ENCODE data around the gene SPATA16.
"Not testable (repeated sequence)": the region's sequence is repeated elsewhere in the genome, so short reads cannot be mapped to it uniquely, and the experiment has no call there.

Gene SPATA16

DNA sequence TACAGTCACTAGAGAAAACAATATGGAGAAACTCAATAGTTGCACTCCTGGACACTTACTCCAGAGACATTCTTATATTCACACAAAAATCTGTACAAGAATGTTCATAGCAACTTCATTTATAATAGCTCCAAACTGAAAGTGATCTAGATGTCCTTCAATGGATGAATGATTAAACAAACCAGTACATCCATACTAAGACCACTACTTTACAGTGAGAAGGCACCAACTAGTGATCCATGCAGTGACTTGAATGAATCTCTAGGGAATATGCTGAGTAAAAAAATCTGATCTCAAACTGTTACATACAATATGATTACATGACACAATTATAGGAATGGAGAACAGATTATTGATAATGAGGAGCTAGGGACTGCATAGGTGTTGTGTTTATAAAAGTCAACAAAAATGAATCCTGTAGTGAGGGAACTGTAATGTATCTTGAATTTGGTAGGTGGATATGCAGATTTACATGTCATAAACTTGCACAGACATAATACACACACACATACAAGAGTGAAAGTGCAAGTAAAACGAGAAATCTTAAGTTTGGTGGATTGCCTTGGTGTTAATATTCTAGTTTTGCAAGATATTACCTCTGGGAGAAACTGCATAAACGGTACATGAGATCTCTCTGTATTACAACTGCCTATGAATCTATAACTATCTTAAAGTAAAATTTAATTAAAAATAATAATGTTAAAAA lies 85.7 kb downstream of the SPATA16 start:
- no peak for DNase-seq

DNA sequence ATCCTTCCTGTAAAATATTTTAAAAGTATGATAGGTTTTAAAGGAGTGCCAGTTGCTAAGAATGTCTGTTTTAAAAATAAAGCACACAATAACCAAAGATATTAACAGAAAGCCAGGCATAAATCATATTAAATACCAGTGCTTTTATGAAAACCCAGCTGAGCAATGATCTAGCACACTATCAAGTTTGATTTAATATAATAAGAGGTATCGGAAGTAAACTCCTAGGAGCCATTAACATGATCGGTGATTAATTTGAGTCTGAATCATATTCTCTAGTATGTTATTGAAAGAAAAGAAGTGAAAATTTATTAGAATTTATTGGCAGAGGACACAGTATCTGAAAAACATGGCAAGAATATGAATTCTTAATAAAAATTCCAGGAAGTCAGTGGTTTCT lies 91.7 kb downstream of the SPATA16 start:
- DNase-seq = no peak

DNA sequence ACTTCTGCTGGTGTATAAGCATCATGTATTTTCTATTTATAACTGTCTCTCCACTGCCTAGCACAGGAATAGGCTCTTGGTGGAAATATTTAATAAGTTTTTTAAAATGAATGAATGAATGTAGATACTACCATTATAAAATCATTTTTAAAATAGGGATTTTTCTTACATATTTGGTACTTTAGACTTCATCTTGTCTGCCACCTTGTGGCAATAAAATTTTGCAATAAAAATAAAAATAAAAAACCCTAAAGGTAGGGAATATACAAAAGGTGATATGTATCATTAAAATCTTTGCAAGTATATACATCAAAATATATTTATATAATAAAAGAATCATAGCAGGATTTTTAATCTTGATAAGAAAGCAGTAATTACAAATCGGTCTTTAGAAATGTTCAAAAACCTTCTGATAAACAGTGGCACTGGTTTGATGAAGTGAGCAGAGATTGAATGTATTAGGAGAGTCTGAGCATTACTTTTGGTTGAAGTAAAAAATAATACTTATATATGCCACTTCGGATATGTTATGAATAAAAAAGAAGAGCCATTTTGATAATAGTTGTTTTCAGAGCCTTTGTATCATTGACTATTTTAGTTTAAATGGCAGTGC lies 95.2 kb downstream of the SPATA16 start:
- no peak for DNase-seq

DNA sequence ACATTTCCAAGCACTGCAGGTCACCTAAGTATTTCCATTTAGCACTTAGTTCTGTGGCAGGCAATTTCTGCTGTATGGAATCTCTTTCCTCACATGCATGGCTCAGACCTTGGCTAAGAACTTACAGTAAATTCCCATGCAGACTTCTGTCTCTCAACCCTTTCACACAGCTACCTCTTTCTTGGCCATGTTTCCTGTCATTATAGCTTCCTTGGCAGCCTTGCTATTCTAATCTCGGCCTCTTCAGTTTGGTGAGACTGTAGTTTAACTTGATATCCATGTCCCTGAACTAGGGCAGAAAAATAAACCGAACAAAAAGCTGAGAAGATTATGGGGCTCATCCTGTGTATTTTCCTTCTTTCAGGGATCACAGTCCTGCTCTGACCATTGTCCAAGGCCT lies 96.0 kb downstream of the SPATA16 start:
- DNase-seq = no peak

DNA sequence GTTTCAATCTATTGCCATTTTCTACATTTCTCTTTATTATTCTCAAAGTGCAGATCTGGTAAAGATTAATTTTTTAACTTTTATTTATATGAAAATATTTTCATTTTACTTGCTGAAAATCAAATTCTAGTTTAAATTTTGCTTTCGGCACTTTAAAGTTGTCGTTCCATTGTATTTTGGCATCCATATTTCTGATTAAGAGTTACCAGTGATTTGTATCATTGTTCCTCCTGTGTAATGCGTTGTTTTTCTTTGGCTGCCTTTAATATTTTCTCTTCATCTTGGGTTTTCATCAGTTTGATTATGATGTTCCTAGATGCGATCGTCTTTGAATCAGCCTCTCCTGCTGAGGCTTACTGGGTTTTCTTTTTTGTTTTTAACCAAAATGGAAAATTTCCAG lies 97.3 kb downstream of the SPATA16 start:
- no peak for DNase-seq

- DNase-seq = no peak
Observed at GRCh38 chr3:173038484-173038871, 102.6 kb downstream of the SPATA16 start.

- DNase-seq = no peak
Observed at GRCh38 chr3:173037840-173038483, 103.1 kb downstream of the SPATA16 start.

GRCh38 chr3:173030273-173030672 lies 110.8 kb downstream of the SPATA16 start:
- no peak for DNase-seq

DNA sequence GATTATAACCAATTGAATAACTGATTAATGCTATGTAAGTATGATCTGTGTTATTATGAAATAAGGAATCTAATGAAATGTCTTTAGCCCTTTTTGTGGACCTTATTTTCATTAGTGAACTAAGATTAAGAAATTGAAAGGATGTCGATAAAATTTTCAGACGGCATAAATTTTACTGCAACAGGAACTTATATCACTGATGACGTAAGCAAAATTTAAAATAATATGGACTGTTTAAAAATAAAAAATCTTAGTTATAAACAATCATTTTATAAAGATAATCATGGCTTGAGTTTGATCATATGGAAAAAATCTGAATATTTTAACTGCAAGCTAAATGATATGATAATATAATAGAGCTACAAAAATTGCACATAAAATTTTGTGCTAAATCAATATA lies 112.7 kb downstream of the SPATA16 start:
- no peak for DNase-seq

DNA sequence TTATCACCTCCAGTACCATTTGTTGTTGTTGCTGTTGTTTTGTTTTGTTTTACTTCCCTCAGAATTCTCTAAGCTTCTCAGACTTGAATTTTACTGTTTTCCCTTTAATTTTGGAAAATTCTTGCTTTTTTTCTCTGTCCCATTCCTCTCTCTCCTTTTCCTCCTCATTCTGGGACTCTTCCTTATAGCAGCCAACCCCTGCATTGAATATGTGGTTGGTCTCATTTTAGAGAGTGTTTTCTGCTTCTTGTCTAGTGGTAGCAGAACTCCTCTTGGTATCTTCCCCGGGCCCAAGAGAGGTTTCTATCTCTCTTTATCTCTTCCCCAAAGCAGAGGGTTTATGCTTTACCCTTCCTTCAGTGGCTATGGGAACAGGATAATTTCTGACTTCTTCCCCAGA lies 113.6 kb downstream of the SPATA16 start:
- no peak for DNase-seq

DNA sequence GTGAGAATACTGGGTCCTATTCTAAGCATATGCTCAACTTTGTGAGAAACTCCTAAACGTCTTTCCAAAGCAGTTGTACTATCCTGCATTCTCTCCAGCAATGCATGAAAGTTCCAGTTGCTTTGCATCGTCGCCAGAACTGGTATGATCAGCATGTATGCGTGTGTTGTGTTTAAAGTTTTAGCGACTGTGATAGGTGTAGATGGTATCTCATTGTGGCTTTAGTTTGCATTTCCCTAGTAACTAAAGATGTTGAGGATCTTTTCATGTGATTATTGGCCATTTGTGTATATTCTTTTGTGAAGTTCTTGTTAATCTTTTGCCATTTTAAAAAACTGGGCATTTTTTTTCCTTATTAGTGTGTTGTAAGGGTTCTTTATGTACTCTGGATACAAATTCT lies 115.1 kb downstream of the SPATA16 start:
- no peak for DNase-seq

GRCh38 chr3:173021547-173022185 lies 119.4 kb downstream of the SPATA16 start:
- DNase-seq = no peak

- DNase-seq = not testable (repeated sequence)
Observed at GRCh38 chr3:173020128-173020527, 120.9 kb downstream of the SPATA16 start.

GRCh38 chr3:173019378-173019777 lies 121.7 kb downstream of the SPATA16 start:
- DNase-seq = no peak

- DNase-seq = no peak
Observed at GRCh38 chr3:173018758-173019157, 122.3 kb downstream of the SPATA16 start.

GRCh38 chr3:173013219-173013832 lies 127.7 kb downstream of the SPATA16 start:
- DNase-seq = no peak

DNA sequence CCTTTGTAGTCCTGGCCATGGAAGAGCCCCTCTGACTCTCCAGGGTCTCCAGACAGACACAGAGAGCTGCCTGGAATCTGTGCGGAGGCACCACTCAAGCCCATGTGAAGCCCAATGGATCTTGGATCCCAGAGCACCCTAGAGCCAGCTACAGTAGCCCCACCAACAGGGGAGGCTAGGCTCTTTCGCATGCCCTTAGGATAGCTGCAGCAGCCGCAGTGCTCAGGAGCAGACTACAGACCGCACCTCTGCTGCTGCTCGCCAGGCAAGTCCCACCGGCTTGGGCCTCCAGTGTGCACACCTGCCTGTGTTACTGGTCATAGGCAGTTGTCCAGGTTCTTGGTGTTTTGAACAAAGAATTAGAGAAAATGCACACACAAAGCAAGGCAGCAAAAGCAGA lies 131.6 kb downstream of the SPATA16 start:
- no peak for DNase-seq

DNA sequence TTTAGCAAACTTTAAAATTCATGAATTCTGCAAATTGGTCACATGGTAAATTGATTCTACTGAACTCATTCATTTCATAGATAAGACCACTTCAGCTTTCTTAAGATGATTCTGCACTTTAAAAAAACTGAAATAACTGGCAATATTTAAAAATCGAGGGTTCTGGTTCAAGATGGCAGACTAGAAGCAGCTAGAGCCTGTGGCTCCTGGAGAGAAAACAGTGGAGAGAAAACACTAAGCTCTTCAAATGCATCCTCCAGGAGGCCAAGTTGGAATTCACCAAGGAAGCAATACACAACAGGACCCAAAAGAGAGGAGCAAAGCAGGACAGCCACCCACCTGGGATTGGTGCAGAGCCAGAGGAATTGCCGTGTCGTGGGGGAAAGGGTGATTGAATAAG lies 132.1 kb downstream of the SPATA16 start:
- DNase-seq = no peak

GRCh38 chr3:173007079-173007723 lies 133.8 kb downstream of the SPATA16 start:
- DNase-seq = no peak

DNA sequence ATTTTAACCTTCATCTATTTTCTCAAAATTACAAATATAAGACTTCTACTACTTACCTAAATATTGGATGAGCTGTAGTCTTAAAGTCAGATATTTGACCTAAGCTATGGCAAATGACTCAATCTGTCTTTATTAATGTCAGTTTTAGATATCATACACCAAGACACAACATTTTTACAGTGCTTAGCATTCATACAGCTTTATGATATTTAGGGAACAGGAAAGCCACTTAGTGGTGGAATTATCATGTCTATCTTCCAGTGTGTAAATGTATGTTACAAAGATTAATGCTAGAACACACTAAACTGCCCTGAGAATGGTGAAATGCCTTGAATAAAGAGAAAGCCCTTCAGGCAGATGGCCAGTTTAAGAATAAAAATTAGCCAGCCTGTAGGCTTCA lies 135.0 kb downstream of the SPATA16 start:
- no peak for DNase-seq

- DNase-seq = no peak
Observed at GRCh38 chr3:173004681-173005080, 136.4 kb downstream of the SPATA16 start.

DNA sequence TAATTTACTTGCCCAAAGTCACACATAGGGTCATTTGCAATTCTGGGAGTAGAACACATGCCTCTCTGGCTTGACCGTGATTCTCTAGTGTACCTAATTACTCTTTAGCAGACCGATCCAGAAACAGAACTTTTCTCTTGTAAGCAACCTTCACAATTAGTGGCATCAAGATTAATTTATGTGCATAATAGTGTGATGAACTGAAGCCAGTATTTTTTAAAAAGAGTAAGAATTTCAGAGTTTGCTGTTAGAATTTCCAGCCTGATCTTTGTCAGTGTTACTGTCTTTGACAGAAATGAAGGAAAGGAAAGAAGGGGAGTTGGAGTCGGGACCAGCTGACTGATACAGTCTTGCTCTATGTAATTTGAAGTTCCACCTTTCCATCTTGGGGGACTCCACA lies 137.1 kb downstream of the SPATA16 start:
- no peak for DNase-seq

DNA sequence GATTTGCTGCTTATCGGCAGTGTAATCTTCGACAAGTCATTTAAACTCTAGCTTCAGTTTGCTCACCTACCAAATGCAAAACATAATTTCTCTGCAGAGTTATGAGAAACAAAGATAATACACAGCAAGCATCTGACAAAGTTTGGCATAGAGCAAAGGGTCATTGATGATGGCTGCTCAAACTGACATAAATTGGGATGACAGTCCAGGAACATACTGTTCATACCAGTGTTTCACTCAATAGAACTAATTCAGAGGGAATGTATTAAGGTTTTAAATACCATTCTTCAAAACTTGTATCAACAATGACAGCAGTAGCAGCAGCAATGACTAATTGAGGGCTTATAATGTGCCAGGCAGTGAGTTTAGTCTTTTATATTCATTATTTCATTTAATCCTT lies 137.6 kb downstream of the SPATA16 start:
- DNase-seq = no peak
